Psoas muscle (tissue), 8 donors: Measurements from ENCODE around the gene DRAXIN. TPM values are rescaled to one million over a fixed set of nuclear protein-coding genes. Genes with fewer than 3 reads are reported as not detected.
A peak's percentile ranks its signal among the peaks of the same experiment; 100 is the strongest.

Experiments
- ATAC-seq, 4 donors: fragments of 200-7000 bp; cut with Tn5 transposase; one replicate each; pipeline ENCODE4 v1.9.1; 2020; ENCODE audit warnings: moderate library complexity in 3 of 4, mild to moderate bottlenecking in 2 of 4
- DNase-seq, 2 donors: peaks; one replicate each; pipeline ENCODE4 v3.0.0-alpha.2; 2020
- H3K27ac ChIP-seq: fragments of 200-600 bp; one replicate; pipeline ENCODE4 v1.8.0; 2022
- H3K27me3 ChIP-seq, 3 donors: fragments of 200-600 bp in 1 of 3; one replicate each; pipeline versions ENCODE4 v1.6.1 to v1.8.0; 2013 to 2022; ENCODE audit warnings: low read length in 2 of 3, mild to moderate bottlenecking in 2 of 3, moderate library complexity in 1 of 3; ENCODE audit not compliant: insufficient read depth in 3 of 3
- H3K36me3 ChIP-seq, 2 donors: fragments of 200-600 bp in 1 of 2; one replicate each; pipeline versions ENCODE4 v1.6.1 to v1.8.0; 2013 to 2022; ENCODE audit warnings: low read depth in 1 of 2, mild to moderate bottlenecking in 1 of 2, moderate library complexity in 1 of 2; ENCODE audit not compliant: insufficient read depth in 1 of 2
- H3K4me1 ChIP-seq: fragments of 200-600 bp; one replicate; pipeline ENCODE4 v1.8.0; 2022
- H3K4me3 ChIP-seq: fragments of 200-600 bp; one replicate; pipeline ENCODE4 v1.8.0; 2022; ENCODE audit warnings: mild to moderate bottlenecking
- H3K9me3 ChIP-seq: fragments of 200-600 bp; one replicate; pipeline ENCODE4 v1.8.0; 2022
- CTCF ChIP-seq: fragments of 200-600 bp; IDR thresholded peaks from one replicate; pipeline ENCODE4 v1.8.0; 2022; ENCODE audit warnings: antibody characterized with exemption
- WGBS, 3 donors: extraction: QIAGEN DNeasy Blood & Tissue Kit; methylation state at CpG; one replicate each; pipeline versions ENCODE4 v1.1.6 to v1.1.7; 2013; 5-methylcytosine and 5-hydroxymethylcytosine counted together
- intact Hi-C, 2 donors: fragments of 100-400 bp; cut with DNase I; formaldehyde crosslinking; loops; one replicate each; pipeline versions ENCODE4 v1.11.0 to v1.14.2; 2022
- polyA plus RNA-seq, 3 donors: library from polyadenylated mRNA; stranded (reverse); fragments of 200-250 nt; gene quantifications; one replicate each; pipeline ENCODE4 v1.2.3, GENCODE V29; 2013
- total RNA-seq, 4 donors: library from RNA; stranded (reverse); fragmentation: NEBNext Ultra II Directional in 2 of 4; extraction: Animal tissue kit (Norgen Biotek cat#: 25700) in 2 of 4; gene quantifications; one replicate each; pipeline versions ENCODE4 v1.2.1 to v1.2.4, GENCODE V29; 2021 to 2023
- donor health status: healthy with polysubstance abuse.
- donor health status: DM: no; HTN: no; CAD: no; lungs with moderate emphysema.
- donor health status: Bipolar disorder and iron deficiency.
- donor health status: healthy.
- donor health status: DM: yes; HTN: yes; CAD: no.
- donor health status: DM: no; HTN: no; CAD: no.
- donor health status: DM: no; HTN: no; CAD: no.
- donor health status: DM: yes; HTN: yes; CAD: no.

The DRAXIN gene
- total and polyA plus RNA-seq, 7 donors, result 0.01 to 0.65 (median 0.04) TPM; not detected in 4

GRCh38 chr1:11680270-11681070 is 11.0 kb upstream of the DRAXIN start:
- WGBS, 3 donors, result 8 to 15% (median 9%) methylated on average over 49 to 65 of the region's 65 CpGs
- DNase-seq (peak in 1 of 2 donors; percentile 64), ATAC-seq (peak; percentile 13 to 48 (median 33))
- Histone ChIP-seq H3K4me1 (peaks cover 7% of the 10 kb centered on the region), H3K4me3 (peak overlapping the region; percentile 85), H3K36me3 (peaks cover 0 to 17% of the 10 kb centered on the region in 2 donors), H3K9me3 (no peaks in the 10 kb centered on the region), H3K27ac (peak overlapping the region; percentile 85), H3K27me3 (no peaks in the 10 kb centered on the region)
- no peak for TF ChIP-seq CTCF
- intact Hi-C loops, result no loop called here

DNA sequence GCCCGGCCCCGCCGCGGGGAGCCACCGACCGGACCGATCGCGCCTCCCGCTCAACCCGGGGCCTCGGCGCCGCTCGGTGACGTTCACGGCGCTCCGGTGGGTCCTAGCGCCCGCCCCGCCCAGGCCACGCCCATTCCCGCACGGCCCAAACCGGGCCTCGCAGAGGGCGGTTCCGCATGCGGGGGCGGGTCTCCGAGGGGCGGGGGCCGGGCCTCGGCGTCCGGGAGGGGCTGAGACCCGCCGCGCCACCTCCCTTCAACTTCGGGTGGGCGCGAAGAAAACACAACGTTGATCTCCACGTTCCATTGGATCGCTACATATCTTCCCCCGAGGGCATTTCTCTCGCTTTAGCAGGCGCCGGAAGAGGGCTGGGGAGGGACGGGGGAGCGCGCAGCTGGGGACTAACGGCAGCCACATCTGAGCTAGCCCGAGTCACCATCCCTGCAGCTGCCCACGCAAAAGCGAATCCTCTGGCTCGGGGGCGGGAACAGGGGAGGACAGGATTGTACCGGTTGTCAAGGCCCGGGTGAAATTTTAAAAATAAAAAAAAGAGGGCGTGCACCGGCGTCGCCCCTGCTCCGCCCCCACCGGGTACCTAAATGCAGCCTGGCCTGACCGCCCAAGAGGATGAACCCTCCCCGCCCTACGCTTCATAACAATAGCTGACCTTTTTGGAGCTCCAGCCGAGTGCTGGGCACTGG is 10.3 kb upstream of the DRAXIN start, which contains the start of gene MAD2L2:
TSS of gene MAD2L2 (minus strand) at position 78 of the 701 bp plus-strand sequence. CDS start 547 bp downstream, outside the sequence.
- DNase-seq (peak; percentile 90 to 94), ATAC-seq (peak; percentile 95 to 99 (median 98))
- H3K9me3 ChIP-seq, result no peaks in the 10 kb centered on the region
- peak within 1 kb of the TSS; percentile 85 for H3K4me3 ChIP-seq
- 0 to 1% (median 1%) methylated on average over 49 to 71 of the region's 71 CpGs for WGBS, 3 donors
- TF ChIP-seq CTCF, result no peak
- peaks cover 0 to 10% of the 10 kb centered on the region in 2 donors for H3K36me3 ChIP-seq
- intact Hi-C loops, result no loop called here
- H3K27ac ChIP-seq, result peak within 1 kb of the TSS; percentile 85
- peaks cover 7% of the 10 kb centered on the region for H3K4me1 ChIP-seq
- no peaks in the 10 kb centered on the region for H3K27me3 ChIP-seq

DNA sequence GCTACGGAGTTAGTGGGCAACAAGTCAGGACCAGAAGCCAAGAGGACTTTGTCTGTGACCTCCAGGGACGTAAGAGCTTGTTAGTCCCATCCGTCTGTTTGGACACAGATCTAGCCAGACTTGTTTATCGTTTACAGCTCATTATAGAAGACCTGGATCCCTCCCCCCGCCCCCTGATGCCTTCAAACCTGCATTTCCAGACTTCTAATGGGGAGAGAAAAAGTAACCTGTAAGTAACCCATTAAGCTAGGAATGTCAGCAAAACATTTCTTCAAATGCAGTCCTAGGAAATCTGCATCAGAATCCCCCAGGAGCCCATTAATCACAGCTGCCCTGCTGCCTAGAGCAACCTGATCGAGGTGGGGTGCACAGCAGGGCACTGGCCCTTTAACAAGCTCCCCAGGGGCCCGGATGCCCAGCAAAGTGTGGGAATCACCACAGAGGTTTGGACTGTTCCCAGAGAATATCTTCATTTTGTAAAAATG is 9.2 kb upstream of the DRAXIN start:
- H3K27ac ChIP-seq, result no peak overlapping the region
- no peaks in the 10 kb centered on the region for H3K36me3 ChIP-seq
- H3K27me3 ChIP-seq, result no peaks in the 10 kb centered on the region
- intact Hi-C loops, result no loop called here
- peaks cover 7% of the 10 kb centered on the region for H3K4me1 ChIP-seq
- ATAC-seq (no peak), DNase-seq (no peak)
- 33 to 48% (median 37%) methylated on average over 7 of the region's 7 CpGs for WGBS, 3 donors
- no peak overlapping the region for H3K4me3 ChIP-seq
- TF ChIP-seq CTCF, result no peak
- H3K9me3 ChIP-seq, result no peaks in the 10 kb centered on the region

DNA sequence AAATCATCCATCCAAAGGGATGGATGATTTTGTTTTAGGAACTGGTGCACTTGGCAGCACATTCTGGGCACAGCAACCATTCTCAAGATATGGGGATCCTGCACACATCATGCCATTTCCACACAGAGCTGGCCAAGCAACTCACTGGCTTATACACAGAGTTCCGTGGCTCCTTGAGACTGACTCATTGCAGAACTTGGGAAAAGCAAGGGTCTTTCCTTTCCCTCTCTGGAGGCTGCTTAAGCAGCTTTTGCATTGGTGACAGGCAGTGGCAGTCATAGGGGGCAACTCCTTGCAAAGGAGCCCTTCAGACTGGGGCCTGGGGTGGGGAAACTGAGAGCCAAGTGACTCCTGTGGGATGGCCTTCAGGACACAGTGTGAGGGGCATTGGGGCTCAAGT is 8.7 kb upstream of the DRAXIN start:
- Histone ChIP-seq H3K27ac (no peak overlapping the region), H3K27me3 (no peaks in the 10 kb centered on the region), H3K4me1 (peaks cover 7% of the 10 kb centered on the region), H3K9me3 (no peaks in the 10 kb centered on the region), H3K36me3 (no peaks in the 10 kb centered on the region), H3K4me3 (no peak overlapping the region)
- DNase-seq, result no peak
- 35 to 50% (median 42%) methylated on average over 1 of the region's 1 CpG for WGBS, 3 donors
- ATAC-seq, result no peak
- intact Hi-C loops, result no loop called here
- no peak for TF ChIP-seq CTCF
